Stimulated activated naive CD8-positive, alpha-beta T cell treated with anti-CD3 and anti-CD28 coated beads, Interleukin-15, amount 100 ng/mL, for 72 hours (primary cell): Measurements from ENCODE around the gene NKX2-4.

Experiments used
- ATAC-seq: fragments of 150-1000 bp; cut with Tn5 transposase; 2 replicates; pipeline ENCODE4 v1.10.0; 2021; ENCODE audit warnings: mild to moderate bottlenecking, moderate library complexity
- DNase-seq, 2 donors: peaks; one replicate each; pipeline ENCODE4 v3.0.0; 2021 to 2022
- H3K27ac Mint-ChIP-seq, 2 donors: one replicate each; pipeline ENCODE4 v1.8.0; 2022; ENCODE audit warnings: mild to moderate bottlenecking in 2 of 2, mixed read lengths in 2 of 2, moderate library complexity in 2 of 2
- H3K27me3 Mint-ChIP-seq: one replicate; pipeline ENCODE4 v1.8.0; 2022; ENCODE audit warnings: mixed read lengths
- H3K4me1 Mint-ChIP-seq: one replicate; pipeline ENCODE4 v1.8.0; 2022; ENCODE audit warnings: mild to moderate bottlenecking, mixed read lengths
- H3K4me3 Mint-ChIP-seq, 2 donors: one replicate each; pipeline ENCODE4 v1.8.0; 2022; ENCODE audit warnings: mild to moderate bottlenecking in 2 of 2, mixed read lengths in 2 of 2, moderate library complexity in 1 of 2
- H3K9me3 Mint-ChIP-seq, 2 donors: one replicate each; pipeline ENCODE4 v1.8.0; 2022; ENCODE audit warnings: mixed read lengths in 2 of 2

The NKX2-4 gene

DNA sequence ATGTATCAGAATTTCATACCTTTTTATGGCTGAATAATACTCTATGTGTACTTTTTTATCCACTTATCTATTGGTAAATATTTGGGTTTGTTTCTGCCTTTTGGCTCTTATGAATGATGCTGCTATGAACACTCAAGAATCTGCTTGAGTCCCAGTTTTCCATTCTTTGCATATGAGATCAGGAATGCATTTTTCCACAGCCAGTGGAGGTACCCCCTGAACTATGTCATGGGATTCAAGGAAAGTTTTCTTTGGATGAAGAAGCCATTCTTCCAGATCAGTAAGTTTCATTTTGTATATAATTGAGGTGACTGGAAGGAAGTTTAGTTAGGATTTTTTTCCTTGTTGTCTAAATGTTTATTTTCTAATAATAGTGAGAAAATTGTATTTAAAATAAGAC is 40.9 kb downstream of the NKX2-4 start:
- no peak for ATAC-seq
- DNase-seq, result no peak
- H3K27ac Mint-ChIP-seq, result no peak overlapping the region
- no peaks in the 10 kb centered on the region for H3K9me3 Mint-ChIP-seq
- no peak overlapping the region for H3K4me3 Mint-ChIP-seq
- peaks cover 11% of the 10 kb centered on the region for H3K4me1 Mint-ChIP-seq
- H3K27me3 Mint-ChIP-seq, result no peaks in the 10 kb centered on the region

DNA sequence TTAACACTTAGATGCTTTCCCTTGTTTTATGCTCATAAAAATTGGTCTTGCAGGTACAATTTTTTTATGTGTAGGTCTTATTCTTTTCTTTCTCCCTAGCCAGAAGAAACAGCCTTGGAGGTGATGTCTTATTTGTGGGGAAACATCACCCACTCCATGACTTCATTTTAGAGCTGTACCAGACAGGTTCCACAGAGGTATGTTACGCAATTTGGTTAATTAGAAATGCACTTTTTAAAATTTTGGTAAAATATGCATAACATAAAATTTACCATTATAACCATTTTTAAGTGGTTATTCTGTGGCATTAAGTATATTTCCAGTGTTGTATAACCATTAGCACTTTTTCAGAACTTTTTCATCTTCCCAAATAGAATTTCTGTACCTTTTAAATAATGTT is 41.3 kb downstream of the NKX2-4 start:
- no peaks in the 10 kb centered on the region for H3K9me3 Mint-ChIP-seq
- H3K27ac Mint-ChIP-seq, result no peak overlapping the region
- H3K27me3 Mint-ChIP-seq, result no peaks in the 10 kb centered on the region
- H3K4me1 Mint-ChIP-seq, result peaks cover 11% of the 10 kb centered on the region
- H3K4me3 Mint-ChIP-seq, result no peak overlapping the region
- DNase-seq, result no peak
- ATAC-seq, result no peak

DNA sequence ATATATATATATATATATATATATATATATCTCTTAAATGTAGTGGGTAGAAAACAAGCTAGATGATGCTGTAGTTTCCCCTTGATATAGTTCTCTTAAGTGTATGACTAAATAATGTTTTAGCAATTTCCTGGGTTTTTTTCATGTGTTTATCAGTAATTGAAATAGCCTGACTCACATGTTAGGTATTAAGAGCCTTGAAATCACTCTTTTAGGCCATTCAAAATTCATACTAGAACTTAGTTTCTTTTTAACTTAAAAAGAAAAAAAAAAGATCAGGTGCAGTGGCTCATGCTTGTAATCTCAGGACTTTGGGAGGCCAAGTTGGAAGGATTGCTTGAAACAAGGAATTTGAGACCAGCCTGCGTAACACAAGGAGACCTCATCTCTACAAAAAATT is 44.1 kb downstream of the NKX2-4 start:
- no peak overlapping the region for H3K27ac Mint-ChIP-seq
- H3K4me1 Mint-ChIP-seq, result no peaks in the 10 kb centered on the region
- DNase-seq (no peak), ATAC-seq (no peak)
- H3K9me3 Mint-ChIP-seq, result no peaks in the 10 kb centered on the region
- no peak overlapping the region for H3K4me3 Mint-ChIP-seq
- no peaks in the 10 kb centered on the region for H3K27me3 Mint-ChIP-seq

DNA sequence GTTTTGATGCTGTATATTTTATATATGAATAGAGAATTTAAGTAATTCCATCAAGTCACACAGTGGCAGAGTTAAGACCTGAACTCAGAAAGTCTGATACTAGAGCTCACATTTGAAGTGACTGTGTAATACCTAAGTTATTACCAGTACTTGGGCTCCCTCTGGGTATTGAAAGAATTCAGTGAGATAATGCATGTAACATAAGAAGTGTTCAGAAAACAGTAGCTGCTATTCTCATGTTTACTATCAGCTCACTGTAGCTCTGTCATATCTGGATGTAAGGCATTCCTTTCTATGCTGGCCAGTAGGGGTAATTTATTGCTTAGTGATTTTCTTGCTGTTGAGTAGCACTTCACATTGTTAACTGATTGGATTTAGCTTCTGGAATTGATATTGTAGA is 44.6 kb downstream of the NKX2-4 start:
- DNase-seq, result no peak
- Mint-ChIP-seq H3K27ac (no peak overlapping the region), H3K9me3 (no peaks in the 10 kb centered on the region)

More for the DNA sequence above, 44.6 kb downstream of the NKX2-4 start:
- no peaks in the 10 kb centered on the region for H3K27me3 Mint-ChIP-seq
- H3K4me3 Mint-ChIP-seq, result no peak overlapping the region
- H3K4me1 Mint-ChIP-seq, result no peaks in the 10 kb centered on the region
- no peak for ATAC-seq
